Coronary artery (tissue), 2 donors: ENCODE measurements around the gene SPC24.
A peak's percentile ranks its signal among the peaks of the same experiment; 100 is the strongest.

ENCODE experiments used
- DNase-seq: peaks from one replicate; pipeline ENCODE4 v3.0.0-alpha.2; 2017; ENCODE audit warnings: low spot score
- H3K27ac ChIP-seq, 2 donors: fragments of 200-600 bp; sonication (generic); one replicate each; pipeline ENCODE4 v1.5.1; 2016 to 2019
- H3K4me3 ChIP-seq: fragments of 200-600 bp; sonication (generic); 2 replicates; pipeline ENCODE4 v1.5.1; 2016; ENCODE audit warnings: mild to moderate bottlenecking, moderate library complexity
- CTCF ChIP-seq: fragments of 200-600 bp; sonication (generic); IDR thresholded peaks from one replicate; pipeline ENCODE4 v1.5.1; 2019; ENCODE audit warnings: antibody characterized with exemption

The SPC24 gene

GRCh38 chr19:11172576-11172975 is 17.0 kb upstream of the SPC24 start:
- peak overlapping the region; percentile 28 to 66 for H3K27ac ChIP-seq
- TF ChIP-seq CTCF = no peak
- DNase-seq = no peak
- H3K4me3 ChIP-seq = no peak overlapping the region

- H3K27ac ChIP-seq = peak overlapping the region; percentile 87 to 96
- H3K4me3 ChIP-seq = no peak overlapping the region
- no peak for DNase-seq
- no peak for TF ChIP-seq CTCF
These were observed 15.6 kb upstream of the SPC24 start for GRCh38 chr19:11171144-11171543.

DNA sequence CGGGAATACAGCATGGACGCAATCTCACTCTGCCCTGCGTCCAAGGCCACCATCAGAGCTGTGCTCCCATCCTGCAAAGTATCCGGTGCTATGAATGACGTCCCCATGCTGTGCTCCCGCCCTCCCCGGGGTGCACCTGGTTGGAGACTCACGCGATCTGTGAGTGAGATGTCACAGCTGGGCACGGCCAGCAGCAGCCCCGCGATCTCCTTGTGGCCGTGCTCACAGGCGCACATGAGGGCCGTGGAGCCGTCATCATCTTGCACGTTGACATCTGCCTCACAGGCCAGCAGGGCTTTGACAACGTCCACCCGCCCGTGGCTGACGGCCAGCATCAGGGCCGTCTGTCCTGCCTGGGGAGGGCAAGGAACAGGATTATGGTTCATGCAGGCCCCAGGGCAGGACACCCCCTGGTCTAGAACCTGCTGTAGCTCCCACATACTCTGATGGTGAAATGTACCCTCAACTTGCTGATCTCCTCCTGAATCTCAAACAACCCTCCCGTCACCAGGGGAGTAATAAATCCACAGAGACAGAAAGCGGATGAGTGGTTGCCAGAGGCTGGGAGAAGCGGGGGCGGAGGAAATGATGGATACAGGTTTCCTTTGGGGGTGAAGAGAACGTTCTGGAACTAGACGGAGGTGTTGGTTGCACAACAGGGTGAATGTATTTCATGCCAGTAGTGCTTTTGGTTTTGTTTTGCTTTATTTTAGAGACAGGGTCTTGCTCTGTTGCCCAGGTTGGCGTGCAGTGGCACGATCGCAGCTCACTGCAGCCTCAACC is 14.5 kb upstream of the SPC24 start:
- peak overlapping the region; percentile 87 to 96 for H3K27ac ChIP-seq
- no peak for TF ChIP-seq CTCF
- no peak for DNase-seq
- no peak overlapping the region for H3K4me3 ChIP-seq

DNA sequence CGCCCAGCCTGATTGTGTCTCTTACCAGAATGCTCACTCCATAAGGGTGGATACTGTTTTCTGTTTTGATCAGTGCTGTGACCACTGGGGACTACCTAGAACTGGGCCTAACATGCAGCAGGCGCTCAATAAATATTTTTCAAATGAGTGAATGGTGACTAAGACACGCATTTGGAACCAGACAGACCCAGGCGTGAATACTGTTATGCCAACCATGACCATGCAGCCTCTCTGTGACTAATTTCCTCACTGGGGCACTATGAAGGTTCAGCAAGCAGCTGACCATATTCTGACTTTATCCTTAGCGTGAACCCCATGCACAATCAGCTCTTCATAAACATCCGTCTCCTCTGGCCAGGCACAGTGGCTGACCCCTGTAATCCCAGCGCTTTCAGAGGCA is 13.0 kb upstream of the SPC24 start:
- no peak for TF ChIP-seq CTCF
- no peak for DNase-seq
- H3K4me3 ChIP-seq = no peak overlapping the region
- peak overlapping the region; percentile 87 to 96 for H3K27ac ChIP-seq

GRCh38 chr19:11166281-11167142 is 10.9 kb upstream of the SPC24 start:
- no peak overlapping the region for H3K4me3 ChIP-seq
- H3K27ac ChIP-seq = peak overlapping the region; percentile 87 to 96
- no peak for TF ChIP-seq CTCF
- no peak for DNase-seq

- H3K27ac ChIP-seq = peak overlapping the region; percentile 87 to 96
- no peak for DNase-seq
- H3K4me3 ChIP-seq = peak overlapping the region; percentile 20
- no peak for TF ChIP-seq CTCF
These were observed 10.0 kb upstream of the SPC24 start for GRCh38 chr19:11165486-11166030.
